ENCODE results near the gene EFS. TPM values are rescaled to one million over a fixed set of nuclear protein-coding genes. Genes with fewer than 3 reads are reported as not detected.

EFS gene
- total and polyA plus RNA-seq, 2 experiments from 2014 or later = 9.7 to 21.9 TPM

DNA sequence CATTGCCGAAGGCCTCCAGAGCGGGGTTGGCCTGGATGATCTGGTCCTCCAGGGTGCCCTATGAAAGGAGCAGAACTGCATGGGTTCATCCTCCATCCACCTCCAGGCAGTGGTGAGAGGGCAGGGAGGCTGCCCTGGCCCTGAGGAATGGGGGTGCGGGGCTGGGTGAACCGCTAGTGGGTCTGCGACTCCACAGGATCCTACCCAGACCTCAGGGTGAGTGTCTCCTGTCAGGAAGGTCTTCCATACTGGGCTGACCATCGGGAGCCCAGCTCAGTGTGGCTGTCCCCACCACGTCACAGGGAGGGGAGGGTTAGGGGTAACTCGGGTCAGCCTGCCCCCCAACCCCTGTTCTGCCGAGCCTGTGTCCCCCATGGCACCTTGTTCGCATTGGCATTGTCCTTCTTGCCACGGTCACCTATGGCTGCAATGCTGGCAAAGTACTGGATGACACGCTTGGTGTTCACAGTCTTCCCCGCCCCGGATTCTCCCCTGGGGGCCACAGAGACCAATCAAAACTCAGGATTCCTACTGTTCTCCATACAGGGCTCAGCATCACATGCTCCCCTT is 39.4 kb upstream of the EFS start:
- Histone ChIP-seq H3K9me2 (replicated peaks; ENCODE audit: insufficient read depth) (no peaks in the 10 kb centered on the region), H3K27me3 (no peaks in the 10 kb centered on the region), H3K27ac (no peak overlapping the region), H3K9me3 (ENCODE audit: low read depth) (no peaks in the 10 kb centered on the region), H3K36me3 (replicated peaks; ENCODE audit: insufficient read depth, low read depth) (no peaks in the 10 kb centered on the region), H4K20me1 (ENCODE audit: insufficient read depth, poor library complexity, severe bottlenecking) (no peaks in the 10 kb centered on the region), H2AFZ (no peak overlapping the region), H3K4me2 (no peak overlapping the region), H3K4me3 (no peak overlapping the region), H3K4me1 (ENCODE audit: insufficient read depth) (no peaks in the 10 kb centered on the region), H3K79me2 (no peaks in the 10 kb centered on the region)
- TF ChIP-seq EZH2phosphoT487 (IDR thresholded peaks at IDR 0.05; ENCODE audit: low read depth, severe bottlenecking, unreplicated experiment) = no peak
- TF ChIP-seq, protein P1, sequence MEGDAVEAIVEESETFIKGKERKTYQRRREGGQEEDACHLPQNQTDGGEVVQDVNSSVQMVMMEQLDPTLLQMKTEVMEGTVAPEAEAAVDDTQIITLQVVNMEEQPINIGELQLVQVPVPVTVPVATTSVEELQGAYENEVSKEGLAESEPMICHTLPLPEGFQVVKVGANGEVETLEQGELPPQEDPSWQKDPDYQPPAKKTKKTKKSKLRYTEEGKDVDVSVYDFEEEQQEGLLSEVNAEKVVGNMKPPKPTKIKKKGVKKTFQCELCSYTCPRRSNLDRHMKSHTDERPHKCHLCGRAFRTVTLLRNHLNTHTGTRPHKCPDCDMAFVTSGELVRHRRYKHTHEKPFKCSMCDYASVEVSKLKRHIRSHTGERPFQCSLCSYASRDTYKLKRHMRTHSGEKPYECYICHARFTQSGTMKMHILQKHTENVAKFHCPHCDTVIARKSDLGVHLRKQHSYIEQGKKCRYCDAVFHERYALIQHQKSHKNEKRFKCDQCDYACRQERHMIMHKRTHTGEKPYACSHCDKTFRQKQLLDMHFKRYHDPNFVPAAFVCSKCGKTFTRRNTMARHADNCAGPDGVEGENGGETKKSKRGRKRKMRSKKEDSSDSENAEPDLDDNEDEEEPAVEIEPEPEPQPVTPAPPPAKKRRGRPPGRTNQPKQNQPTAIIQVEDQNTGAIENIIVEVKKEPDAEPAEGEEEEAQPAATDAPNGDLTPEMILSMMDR (IDR thresholded peaks at IDR 0.05; ENCODE audit: poor library complexity) = no peak
- no peak for TF ChIP-seq EZH2 (IDR thresholded peaks at IDR 0.05; ENCODE audit: borderline replicate concordance)
- DNase-seq (ENCODE audit: low spot score) = no peak
- WGBS (ENCODE audit: low lambda C conversion rate, missing lambda C conversion rate) = 86% methylated on average over 14 of the region's 14 CpGs

DNA sequence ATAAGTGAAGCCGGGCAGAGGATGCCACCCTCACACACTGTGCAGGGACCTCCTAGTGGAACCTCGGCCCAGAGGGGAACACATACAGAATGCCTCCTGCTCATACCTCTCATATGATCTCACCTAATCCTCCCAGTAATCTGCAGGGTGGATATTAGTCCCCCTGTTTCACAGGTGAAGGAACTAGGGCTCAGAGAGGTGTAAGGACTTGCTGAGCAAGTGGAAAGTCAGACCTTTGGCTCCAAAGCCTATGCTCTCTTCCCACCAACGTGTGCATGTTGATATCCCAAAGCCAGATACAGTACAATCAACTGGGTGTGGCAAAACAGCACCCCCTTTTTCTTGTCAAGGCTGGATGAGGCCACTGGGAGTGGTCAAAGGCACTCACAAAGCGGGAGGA is 38.9 kb upstream of the EFS start:
- no peak for DNase-seq (ENCODE audit: low spot score)
- H3K4me1 ChIP-seq (ENCODE audit: insufficient read depth) = no peaks in the 10 kb centered on the region

DNA sequence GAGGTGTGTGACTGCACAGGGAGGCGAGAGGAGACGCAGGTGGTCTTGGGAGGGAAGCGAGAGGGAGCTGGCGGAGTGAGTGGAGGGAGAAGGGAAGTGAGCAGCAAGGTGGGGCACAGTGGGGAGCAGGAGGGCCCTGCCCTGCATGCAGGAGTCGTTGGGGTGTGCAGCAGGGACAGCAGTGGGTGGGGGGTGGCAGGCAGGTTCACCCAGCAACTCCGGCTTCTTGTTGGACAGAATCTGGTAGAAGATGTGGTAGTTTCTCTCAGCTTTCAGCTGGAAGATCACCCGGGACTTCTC is 38.1 kb upstream of the EFS start:
- Histone ChIP-seq H3K27me3 (no peaks in the 10 kb centered on the region), H2AFZ (no peak overlapping the region), H3K4me3 (no peak overlapping the region), H3K27ac (no peak overlapping the region), H3K4me2 (no peak overlapping the region), H4K20me1 (ENCODE audit: insufficient read depth, poor library complexity, severe bottlenecking) (no peaks in the 10 kb centered on the region), H3K9me3 (ENCODE audit: low read depth) (no peaks in the 10 kb centered on the region), H3K9me2 (replicated peaks; ENCODE audit: insufficient read depth) (no peaks in the 10 kb centered on the region), H3K4me1 (ENCODE audit: insufficient read depth) (no peaks in the 10 kb centered on the region), H3K79me2 (no peaks in the 10 kb centered on the region), H3K36me3 (replicated peaks; ENCODE audit: insufficient read depth, low read depth) (no peaks in the 10 kb centered on the region)
- TF ChIP-seq EZH2phosphoT487 (IDR thresholded peaks at IDR 0.05; ENCODE audit: low read depth, severe bottlenecking, unreplicated experiment) = no peak
- TF ChIP-seq, protein P1 (IDR thresholded peaks at IDR 0.05; ENCODE audit: poor library complexity) = no peak
- no peak for TF ChIP-seq EZH2 (IDR thresholded peaks at IDR 0.05; ENCODE audit: borderline replicate concordance)
- DNase-seq (ENCODE audit: low spot score) = no peak
- 79% methylated on average over 7 of the region's 7 CpGs for WGBS (ENCODE audit: low lambda C conversion rate, missing lambda C conversion rate)

More for the DNA sequence above, 38.9 kb upstream of the EFS start:
- H3K79me2 ChIP-seq = no peaks in the 10 kb centered on the region
- H3K27me3 ChIP-seq = no peaks in the 10 kb centered on the region
- no peaks in the 10 kb centered on the region for H4K20me1 ChIP-seq (ENCODE audit: insufficient read depth, poor library complexity, severe bottlenecking)
- TF ChIP-seq EZH2 (IDR thresholded peaks at IDR 0.05; ENCODE audit: borderline replicate concordance) = no peak
- TF ChIP-seq, protein P1 (IDR thresholded peaks at IDR 0.05; ENCODE audit: poor library complexity) = no peak
- 79% methylated on average over 4 of the region's 4 CpGs for WGBS (ENCODE audit: low lambda C conversion rate, missing lambda C conversion rate)
- no peak overlapping the region for H2AFZ ChIP-seq
- H3K9me3 ChIP-seq (ENCODE audit: low read depth) = no peaks in the 10 kb centered on the region
- H3K4me3 ChIP-seq = no peak overlapping the region
- no peaks in the 10 kb centered on the region for H3K9me2 ChIP-seq (replicated peaks; ENCODE audit: insufficient read depth)
- no peak overlapping the region for H3K27ac ChIP-seq
- H3K36me3 ChIP-seq (replicated peaks; ENCODE audit: insufficient read depth, low read depth) = no peaks in the 10 kb centered on the region
- no peak overlapping the region for H3K4me2 ChIP-seq
